Thoracic aorta (tissue), 2 donors: ENCODE measurements around the gene FETUB. TPM values are rescaled to one million over a fixed set of nuclear protein-coding genes. Genes with fewer than 3 reads are reported as not detected.

ENCODE experiments used
- ATAC-seq: fragments of 150-250 bp; one replicate; pipeline ENCODE4 v1.8.0; 2017; ENCODE audit warnings: low read depth; ENCODE audit not compliant: insufficient number of reproducible peaks, low FRiP score
- DNase-seq: peaks from one replicate; pipeline ENCODE4 v3.0.0-alpha.2; 2020; ENCODE audit warnings: low spot score
- H3K27ac ChIP-seq, 2 donors: fragments of 200-600 bp; sonication (generic); 1 replicate in 1 of 2; 2 replicates in 1 of 2; pipeline ENCODE4 v1.5.1; 2016; ENCODE audit warnings: mild to moderate bottlenecking in 2 of 2, moderate library complexity in 2 of 2
- H3K27me3 ChIP-seq: fragments of 200-600 bp; sonication (generic); replicated peaks from 2 replicates; pipeline ENCODE4 v1.6.0; 2016; ENCODE audit warnings: mild to moderate bottlenecking; ENCODE audit not compliant: insufficient read depth
- H3K36me3 ChIP-seq: fragments of 200-600 bp; sonication (generic); one replicate; pipeline ENCODE4 v1.5.1; 2016
- H3K4me1 ChIP-seq, 2 donors: fragments of 200-600 bp; sonication (generic); 1 replicate in 1 of 2; 2 replicates in 1 of 2; pipeline versions ENCODE4 v1.5.1 to v1.6.0; 2016; ENCODE audit warnings: low read depth in 2 of 2, mild to moderate bottlenecking in 1 of 2; ENCODE audit not compliant: control insufficient read depth in 1 of 2
- H3K4me3 ChIP-seq: fragments of 200-600 bp; sonication (generic); 2 replicates; pipeline ENCODE4 v1.5.1; 2016; ENCODE audit warnings: mild to moderate bottlenecking
- H3K9me3 ChIP-seq: fragments of 200-600 bp; sonication (generic); 2 replicates; pipeline ENCODE4 v1.5.1; 2016
- total RNA-seq, 2 donors: library from RNA; depleted of rRNA; stranded (reverse); fragments of >200 nt; gene quantifications; one replicate each; pipeline versions ENCODE4 v1.1.0 to v1.2.3, GENCODE V29; 2016
- TF ChIP-seq, protein P1 (sequence below): fragments of 200-600 bp; sonication (generic); IDR thresholded peaks from one replicate; pipeline ENCODE4 v1.5.1; 2019; ENCODE audit warnings: antibody characterized with exemption

FETUB gene
- total RNA-seq, 2 donors from 2014 or later: not detected

DNA sequence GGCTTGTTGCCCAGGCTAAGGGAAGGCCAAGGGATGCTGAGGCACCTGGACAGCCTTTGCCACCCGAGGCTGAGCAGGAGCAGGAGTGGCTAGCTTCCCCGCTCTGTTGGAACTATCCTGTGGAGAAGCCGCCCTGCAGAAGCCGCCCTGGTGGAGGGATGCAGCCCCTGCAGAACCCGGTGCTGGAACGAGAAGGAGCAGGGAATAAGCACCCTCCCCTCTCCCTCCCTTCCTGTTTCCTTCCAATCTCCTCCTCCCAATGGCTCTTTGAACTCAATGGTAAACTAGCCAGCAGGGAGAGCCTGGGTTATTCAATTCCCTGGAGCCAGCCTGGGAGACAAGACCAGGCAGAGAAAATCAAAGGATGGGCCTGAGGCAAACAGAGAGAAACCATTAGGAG lies 13.8 kb downstream of the FETUB start:
- ATAC-seq (no peak), DNase-seq (no peak)
- Histone ChIP-seq H3K4me1 (no peaks in the 10 kb centered on the region), H3K36me3 (no peaks in the 10 kb centered on the region), H3K27me3 (no peaks in the 10 kb centered on the region), H3K4me3 (no peak overlapping the region), H3K9me3 (no peaks in the 10 kb centered on the region), H3K27ac (no peak overlapping the region)
- TF ChIP-seq, protein P1, sequence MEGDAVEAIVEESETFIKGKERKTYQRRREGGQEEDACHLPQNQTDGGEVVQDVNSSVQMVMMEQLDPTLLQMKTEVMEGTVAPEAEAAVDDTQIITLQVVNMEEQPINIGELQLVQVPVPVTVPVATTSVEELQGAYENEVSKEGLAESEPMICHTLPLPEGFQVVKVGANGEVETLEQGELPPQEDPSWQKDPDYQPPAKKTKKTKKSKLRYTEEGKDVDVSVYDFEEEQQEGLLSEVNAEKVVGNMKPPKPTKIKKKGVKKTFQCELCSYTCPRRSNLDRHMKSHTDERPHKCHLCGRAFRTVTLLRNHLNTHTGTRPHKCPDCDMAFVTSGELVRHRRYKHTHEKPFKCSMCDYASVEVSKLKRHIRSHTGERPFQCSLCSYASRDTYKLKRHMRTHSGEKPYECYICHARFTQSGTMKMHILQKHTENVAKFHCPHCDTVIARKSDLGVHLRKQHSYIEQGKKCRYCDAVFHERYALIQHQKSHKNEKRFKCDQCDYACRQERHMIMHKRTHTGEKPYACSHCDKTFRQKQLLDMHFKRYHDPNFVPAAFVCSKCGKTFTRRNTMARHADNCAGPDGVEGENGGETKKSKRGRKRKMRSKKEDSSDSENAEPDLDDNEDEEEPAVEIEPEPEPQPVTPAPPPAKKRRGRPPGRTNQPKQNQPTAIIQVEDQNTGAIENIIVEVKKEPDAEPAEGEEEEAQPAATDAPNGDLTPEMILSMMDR: no peak

GRCh38 chr3:186663361-186664118 lies 23.3 kb downstream of the FETUB start:
- no peak for ATAC-seq

GRCh38 chr3:186664119-186664495 lies 23.9 kb downstream of the FETUB start:
- Histone ChIP-seq H3K27ac (no peak overlapping the region), H3K4me1 (no peaks in the 10 kb centered on the region), H3K36me3 (no peaks in the 10 kb centered on the region), H3K27me3 (no peaks in the 10 kb centered on the region), H3K9me3 (no peaks in the 10 kb centered on the region), H3K4me3 (no peak overlapping the region)
- ATAC-seq (no peak), DNase-seq (no peak)
- TF ChIP-seq, protein P1: no peak

More at GRCh38 chr3:186663361-186664118, 23.3 kb downstream of the FETUB start:
- Histone ChIP-seq H3K4me3 (no peak overlapping the region), H3K27ac (no peak overlapping the region), H3K27me3 (no peaks in the 10 kb centered on the region), H3K9me3 (no peaks in the 10 kb centered on the region), H3K4me1 (no peaks in the 10 kb centered on the region), H3K36me3 (no peaks in the 10 kb centered on the region)
- TF ChIP-seq, protein P1: no peak
- no peak for DNase-seq

DNA sequence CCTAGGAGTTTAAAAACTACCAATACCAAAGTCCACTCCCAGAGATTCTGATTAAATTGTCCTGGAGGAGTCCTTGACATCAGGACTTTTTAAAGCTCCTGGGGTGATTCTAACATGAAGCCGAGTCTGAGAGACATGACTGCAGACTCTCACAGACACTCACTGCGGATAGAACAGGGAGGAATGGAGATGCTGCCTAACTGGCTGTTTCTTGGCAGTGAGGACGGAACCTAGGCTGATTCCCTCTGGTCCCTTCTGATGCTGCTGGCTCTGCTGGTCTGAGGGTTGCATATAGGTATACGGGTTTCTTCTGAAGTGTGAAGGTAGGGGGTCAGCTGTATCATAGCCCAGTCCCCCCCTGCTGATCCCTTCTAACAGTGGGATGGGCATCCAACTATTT lies 24.3 kb downstream of the FETUB start:
- DNase-seq (no peak), ATAC-seq (no peak)
- H3K36me3 ChIP-seq: no peaks in the 10 kb centered on the region

DNA sequence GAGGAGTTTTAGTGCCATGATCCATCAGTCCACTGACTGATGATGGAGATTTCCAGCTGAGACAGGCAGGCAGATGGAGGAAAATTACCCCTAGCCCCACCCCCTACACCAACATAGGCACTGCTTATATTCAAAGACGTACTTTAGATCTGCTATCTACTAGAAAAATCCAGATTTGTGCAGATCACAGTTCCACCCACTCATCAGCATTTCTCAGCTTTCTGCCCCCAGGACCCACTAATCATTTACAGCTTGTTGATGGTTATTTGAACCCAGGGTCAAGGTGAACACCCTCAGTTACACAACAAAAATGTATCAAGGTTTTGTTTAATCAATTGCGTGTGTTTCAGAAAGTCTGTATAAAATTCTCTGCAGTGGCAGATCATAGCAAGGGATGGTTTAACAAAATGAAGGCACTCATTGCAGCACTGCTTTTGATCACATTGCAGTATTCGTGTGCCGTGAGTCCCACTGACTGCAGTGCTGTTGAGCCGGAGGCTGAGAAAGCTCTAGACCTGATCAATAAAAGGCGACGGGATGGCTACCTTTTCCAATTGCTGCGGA lies 25.5 kb downstream of the FETUB start, which contains the start of gene HRG:
Gene HRG (plus strand): TSS at position 390 of the 564 bp plus-strand sequence. CDS start 18 bp downstream, at position 408.
- H3K9me3 ChIP-seq: no peaks in the 10 kb centered on the region
- H3K4me3 ChIP-seq: no peak within 1 kb of the TSS
- no peaks in the 10 kb centered on the region for H3K36me3 ChIP-seq
- TF ChIP-seq, protein P1: no peak
- DNase-seq (no peak), ATAC-seq (no peak)
- no peaks in the 10 kb centered on the region for H3K27me3 ChIP-seq
- no peak within 1 kb of the TSS for H3K27ac ChIP-seq
- peaks cover 0 to 4% of the 10 kb centered on the region in 2 donors for H3K4me1 ChIP-seq

More for the DNA sequence above, 24.3 kb downstream of the FETUB start:
- Histone ChIP-seq H3K4me3 (no peak overlapping the region), H3K27me3 (no peaks in the 10 kb centered on the region), H3K27ac (no peak overlapping the region), H3K9me3 (no peaks in the 10 kb centered on the region), H3K4me1 (peaks cover 0 to 2% of the 10 kb centered on the region in 2 donors)
- TF ChIP-seq, protein P1: no peak
